GM18867 (cell line): Measurements from ENCODE around the gene SEC14L6.

Source experiments
- ATAC-seq: cut with Tn5 transposase; IDR thresholded peaks from one replicate; pipeline ENCODE4 v1.9.1; 2021; ENCODE audit warnings: mild to moderate bottlenecking, moderate library complexity; ENCODE audit not compliant: unreplicated experiment

SEC14L6 gene

DNA sequence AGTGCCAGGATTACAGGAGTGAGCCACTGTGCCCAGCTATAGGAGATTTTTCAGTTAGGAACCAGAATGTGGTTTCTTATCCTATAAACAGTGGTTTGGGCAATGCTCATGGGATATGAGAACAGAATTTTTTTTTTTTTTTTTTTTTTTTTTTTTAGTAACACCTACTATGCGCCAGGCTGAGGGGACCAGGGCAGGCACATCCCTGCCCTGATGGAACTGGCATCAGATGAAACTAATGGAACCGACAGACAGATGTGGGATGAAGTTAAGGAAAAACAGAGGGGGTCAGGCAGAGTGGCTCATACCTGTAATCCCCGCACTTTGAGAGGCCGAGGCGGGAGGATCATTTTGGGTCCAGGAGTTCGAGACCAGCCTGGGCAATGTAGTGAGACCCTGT is 45.9 kb downstream of the SEC14L6 start:
- ATAC-seq: no peak

- no peak for ATAC-seq
Observed at GRCh38 chr22:30497466-30498150, 48.9 kb downstream of the SEC14L6 start.

- ATAC-seq: no peak
Observed at GRCh38 chr22:30495041-30495784, 51.3 kb downstream of the SEC14L6 start.

GRCh38 chr22:30492144-30492543 is 54.4 kb downstream of the SEC14L6 start:
- ATAC-seq: no peak

GRCh38 chr22:30491381-30491780 is 55.2 kb downstream of the SEC14L6 start:
- no peak for ATAC-seq

DNA sequence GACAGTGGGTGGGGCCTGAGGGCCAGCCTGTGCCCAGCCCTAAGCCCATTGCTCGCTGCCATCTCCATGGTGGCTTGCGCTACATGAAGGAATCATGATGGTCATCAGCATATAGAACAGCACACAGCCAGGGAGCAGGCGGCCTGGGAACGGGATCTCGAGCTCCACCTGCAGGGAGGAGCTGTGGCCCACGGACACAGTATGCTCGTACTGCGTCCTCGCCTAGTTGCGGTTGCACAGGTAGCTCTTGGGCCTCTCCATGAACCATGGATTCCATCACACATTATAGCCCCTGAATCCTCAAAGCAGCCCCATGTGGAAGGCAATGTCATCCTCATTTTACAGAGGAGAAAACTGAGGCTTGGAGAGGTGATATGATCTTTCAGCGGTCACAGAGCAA is 56.1 kb downstream of the SEC14L6 start:
- no peak for ATAC-seq

DNA sequence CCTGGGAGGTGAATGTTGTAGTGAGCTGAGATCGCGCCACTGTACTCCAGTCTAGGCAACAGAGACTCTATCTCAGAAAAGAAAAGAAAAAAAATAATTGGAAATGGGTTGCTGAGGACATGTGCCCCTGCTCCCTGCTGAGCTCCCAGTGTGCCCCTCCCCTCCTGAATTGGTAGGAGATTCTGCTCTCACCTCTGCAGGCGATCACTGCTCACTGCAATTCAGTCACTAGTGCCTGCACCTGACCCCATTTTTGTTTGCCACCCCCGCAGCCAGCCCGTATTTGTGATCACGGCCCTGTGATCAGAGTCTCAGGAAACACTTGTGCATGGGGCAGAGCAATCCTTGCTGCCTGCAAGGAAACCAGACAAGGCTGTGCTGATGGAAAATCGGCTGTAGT is 58.4 kb downstream of the SEC14L6 start:
- no peak for ATAC-seq

GRCh38 chr22:30486661-30487115 is 59.9 kb downstream of the SEC14L6 start:
- ATAC-seq: no peak

GRCh38 chr22:30486118-30486517 is 60.4 kb downstream of the SEC14L6 start:
- ATAC-seq: no peak

- no peak for ATAC-seq
Observed at GRCh38 chr22:30485362-30485988, 61.1 kb downstream of the SEC14L6 start.

DNA sequence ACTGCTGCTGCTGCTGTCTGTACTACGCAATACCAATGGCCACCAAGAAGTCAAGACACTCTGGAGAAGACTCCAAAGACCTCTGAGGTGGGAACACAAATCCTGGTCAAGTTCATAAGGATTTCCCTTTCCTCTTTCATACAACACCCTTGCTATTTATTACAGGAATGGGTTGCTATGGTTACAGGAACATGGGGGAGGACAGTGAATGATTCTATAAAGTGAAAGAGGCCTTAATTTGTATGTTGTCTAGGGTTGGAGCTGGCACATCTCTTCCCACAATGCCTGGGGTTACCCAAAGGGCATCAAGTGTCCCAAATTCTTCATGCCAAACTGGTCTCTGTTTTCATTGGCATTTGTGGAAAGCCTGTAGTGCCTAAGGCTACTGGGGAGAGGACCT is 63.4 kb downstream of the SEC14L6 start:
- ATAC-seq: no peak

DNA sequence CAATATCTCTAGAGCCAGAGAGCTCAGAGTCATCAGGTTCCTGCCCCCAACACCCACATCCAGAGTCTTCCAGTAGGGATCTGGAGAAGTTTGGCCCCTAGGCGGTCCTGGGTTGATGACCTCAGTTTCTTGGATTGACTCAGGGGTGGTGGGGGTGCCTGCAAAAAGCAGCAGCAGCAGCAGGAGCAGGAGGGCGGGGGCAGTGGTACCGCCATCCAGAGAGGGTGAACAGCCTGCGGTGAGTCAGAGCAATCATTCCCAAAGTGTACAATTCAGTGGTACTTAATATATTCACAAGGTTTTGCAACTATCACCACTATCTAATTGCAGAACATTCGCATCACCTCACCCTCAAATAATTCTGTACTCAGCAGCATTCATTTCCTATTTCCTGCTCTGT is 64.8 kb downstream of the SEC14L6 start:
- no peak for ATAC-seq

DNA sequence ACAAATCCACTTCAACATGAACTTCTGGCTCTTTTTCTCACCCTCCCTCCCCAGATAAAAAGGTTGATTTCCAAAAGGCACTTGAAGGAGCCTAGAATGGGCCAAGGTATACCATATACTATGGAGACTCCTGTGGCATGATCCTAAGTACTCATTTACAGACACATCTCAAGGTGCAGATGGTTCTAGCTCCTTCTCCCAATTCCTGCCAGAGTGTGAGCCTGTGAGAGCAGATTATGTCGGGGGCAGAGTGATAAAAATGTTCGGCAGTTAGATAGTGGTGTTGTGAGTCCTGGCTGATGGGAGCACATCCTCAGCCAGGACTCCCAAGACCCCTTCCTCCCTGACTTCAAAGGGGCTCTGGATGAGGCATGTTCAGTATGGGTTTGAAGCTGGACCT is 66.6 kb downstream of the SEC14L6 start:
- no peak for ATAC-seq

- ATAC-seq: no peak
Observed at GRCh38 chr22:30474683-30475424, 71.7 kb downstream of the SEC14L6 start.

DNA sequence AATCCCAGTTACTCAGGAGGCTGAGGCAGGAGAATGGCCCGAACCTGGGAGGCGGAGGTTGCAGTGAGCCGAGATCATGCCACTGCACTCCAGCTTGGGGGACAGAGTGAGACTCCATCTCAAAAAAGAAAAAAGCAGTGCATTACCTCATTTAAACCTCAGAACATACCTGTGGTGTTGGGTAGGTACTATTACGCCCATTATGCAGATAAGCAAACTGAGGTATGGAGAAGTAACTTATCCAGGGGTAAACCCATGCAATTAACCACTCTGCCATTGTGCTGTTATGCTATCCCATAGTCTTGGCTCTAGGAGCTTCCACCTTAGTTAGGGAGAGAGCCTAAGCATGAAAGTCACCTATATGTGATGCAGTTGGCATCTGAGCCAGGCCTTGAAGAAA is 72.4 kb downstream of the SEC14L6 start:
- ATAC-seq: no peak

GRCh38 chr22:30472994-30473720 is 73.4 kb downstream of the SEC14L6 start:
- no peak for ATAC-seq
